GM12801 (cell line): ENCODE data around the gene EQTN.

Experiments used
- TF ChIP-seq, protein P1 (sequence below): IDR thresholded peaks from one replicate; pipeline ENCODE4 v1.5.1; 2011; ENCODE audit warnings: control low read depth; ENCODE audit not compliant: insufficient read length; ENCODE audit errors: extremely low read depth

The EQTN gene

DNA sequence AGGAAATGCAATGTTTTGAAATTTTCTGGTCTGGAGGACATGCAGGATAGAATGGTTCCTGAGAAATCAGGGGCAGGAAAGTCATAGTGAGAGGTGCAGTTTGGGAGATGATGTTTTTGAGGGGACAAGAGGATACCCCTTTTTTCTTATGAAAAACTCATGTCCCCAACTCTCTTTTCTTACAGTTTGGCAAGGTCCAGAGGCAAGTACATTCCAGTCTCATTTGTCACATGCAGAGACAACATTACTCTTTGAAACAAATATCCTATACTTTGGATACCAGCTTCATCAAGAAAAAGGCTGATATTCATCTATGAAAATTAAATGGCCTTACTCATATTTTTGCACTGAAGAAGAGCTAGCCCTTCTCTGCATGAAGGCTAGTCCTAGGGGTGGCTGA, 48.2 kb downstream of the EQTN start:
- TF ChIP-seq, protein P1, sequence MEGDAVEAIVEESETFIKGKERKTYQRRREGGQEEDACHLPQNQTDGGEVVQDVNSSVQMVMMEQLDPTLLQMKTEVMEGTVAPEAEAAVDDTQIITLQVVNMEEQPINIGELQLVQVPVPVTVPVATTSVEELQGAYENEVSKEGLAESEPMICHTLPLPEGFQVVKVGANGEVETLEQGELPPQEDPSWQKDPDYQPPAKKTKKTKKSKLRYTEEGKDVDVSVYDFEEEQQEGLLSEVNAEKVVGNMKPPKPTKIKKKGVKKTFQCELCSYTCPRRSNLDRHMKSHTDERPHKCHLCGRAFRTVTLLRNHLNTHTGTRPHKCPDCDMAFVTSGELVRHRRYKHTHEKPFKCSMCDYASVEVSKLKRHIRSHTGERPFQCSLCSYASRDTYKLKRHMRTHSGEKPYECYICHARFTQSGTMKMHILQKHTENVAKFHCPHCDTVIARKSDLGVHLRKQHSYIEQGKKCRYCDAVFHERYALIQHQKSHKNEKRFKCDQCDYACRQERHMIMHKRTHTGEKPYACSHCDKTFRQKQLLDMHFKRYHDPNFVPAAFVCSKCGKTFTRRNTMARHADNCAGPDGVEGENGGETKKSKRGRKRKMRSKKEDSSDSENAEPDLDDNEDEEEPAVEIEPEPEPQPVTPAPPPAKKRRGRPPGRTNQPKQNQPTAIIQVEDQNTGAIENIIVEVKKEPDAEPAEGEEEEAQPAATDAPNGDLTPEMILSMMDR, result no peak

DNA sequence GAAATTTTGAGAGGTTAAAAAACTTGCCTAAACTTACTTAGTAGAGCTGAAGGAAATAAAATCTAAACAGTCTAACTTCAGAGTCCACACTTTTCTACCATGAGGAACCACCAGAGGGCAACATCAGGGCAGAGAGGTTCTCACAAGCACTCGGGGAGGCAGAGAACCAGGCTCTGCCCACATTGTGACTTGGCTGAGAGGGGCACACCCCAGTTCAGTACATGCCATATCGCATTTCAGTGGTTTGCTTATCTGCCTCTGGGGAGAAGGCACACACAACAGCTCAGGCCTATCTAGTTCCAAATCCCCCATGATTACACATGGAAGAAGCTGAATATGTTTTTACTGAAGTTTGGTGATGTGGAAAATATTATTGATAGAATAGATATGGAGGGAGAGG, 49.2 kb downstream of the EQTN start:
- TF ChIP-seq, protein P1, result no peak
